ENCODE results near the gene THSD7B.

THSD7B gene

GRCh38 chr2:137154946-137155345, 389.6 kb downstream of the THSD7B start:
- no peak for DNase-seq (ENCODE audit: low read depth)

GRCh38 chr2:137155356-137156104, 390.2 kb downstream of the THSD7B start:
- no peak for DNase-seq (ENCODE audit: low read depth)

GRCh38 chr2:137156221-137156844, 391.0 kb downstream of the THSD7B start:
- no peak for DNase-seq (ENCODE audit: low read depth)

GRCh38 chr2:137157851-137158250, 392.5 kb downstream of the THSD7B start:
- DNase-seq (ENCODE audit: low read depth): no peak

GRCh38 chr2:137161250-137161649, 395.9 kb downstream of the THSD7B start:
- no peak for DNase-seq (ENCODE audit: low read depth)

GRCh38 chr2:137165968-137166367, 400.6 kb downstream of the THSD7B start:
- DNase-seq (ENCODE audit: low read depth): no peak

- DNase-seq (ENCODE audit: low read depth): no peak
Measured at GRCh38 chr2:137167651-137168050, 402.3 kb downstream of the THSD7B start.

GRCh38 chr2:137168552-137168951, 403.2 kb downstream of the THSD7B start:
- peak; percentile 3 for DNase-seq (ENCODE audit: low read depth)

- DNase-seq (ENCODE audit: low read depth): no peak
Measured at GRCh38 chr2:137172162-137172561, 406.8 kb downstream of the THSD7B start.

- no peak for DNase-seq (ENCODE audit: low read depth)
Measured at GRCh38 chr2:137173463-137173862, 408.1 kb downstream of the THSD7B start.

- DNase-seq (ENCODE audit: low read depth): no peak
Measured at GRCh38 chr2:137175246-137175645, 409.9 kb downstream of the THSD7B start.

GRCh38 chr2:137178951-137179377, 413.6 kb downstream of the THSD7B start:
- DNase-seq (ENCODE audit: low read depth): peak; percentile 46

GRCh38 chr2:137179542-137179941, 414.2 kb downstream of the THSD7B start:
- no peak for DNase-seq (ENCODE audit: low read depth)

- DNase-seq (ENCODE audit: low read depth): no peak
Measured at GRCh38 chr2:137180012-137180411, 414.7 kb downstream of the THSD7B start.

- no peak for DNase-seq (ENCODE audit: low read depth)
Measured at GRCh38 chr2:137181370-137181769, 416.0 kb downstream of the THSD7B start.

- no peak for DNase-seq (ENCODE audit: low read depth)
Measured at GRCh38 chr2:137182071-137182470, 416.7 kb downstream of the THSD7B start.

- DNase-seq (ENCODE audit: low read depth): no peak
Measured at GRCh38 chr2:137183206-137183898, 418.0 kb downstream of the THSD7B start.

GRCh38 chr2:137185378-137186078, 420.2 kb downstream of the THSD7B start:
- DNase-seq (ENCODE audit: low read depth): peak; percentile 21

GRCh38 chr2:137187216-137187615, 421.9 kb downstream of the THSD7B start:
- no peak for DNase-seq (ENCODE audit: low read depth)

GRCh38 chr2:137190411-137191195, 425.3 kb downstream of the THSD7B start:
- DNase-seq (ENCODE audit: low read depth): no peak

Data from fibroblast of gingiva (primary cell).